ENCODE measurements around the gene KDM4B. TPM values are rescaled to one million over a fixed set of nuclear protein-coding genes. Genes with fewer than 3 reads are reported as not detected.

KDM4B gene
- total RNA-seq, 1 donor from 2014 or later: 21.2 TPM

GRCh38 chr19:5150902-5151741 lies 182.2 kb downstream of the KDM4B start:
- Histone ChIP-seq H3K36me3 (ENCODE audit: control insufficient read depth, insufficient read depth, low read length) (peaks cover 2% of the 10 kb centered on the region), H3K4me3 (ENCODE audit: low read depth, low read length) (no peak overlapping the region), H3K27me3 (ENCODE audit: control insufficient read depth, insufficient read depth, low read length) (peaks cover 4% of the 10 kb centered on the region)
- no peak for DNase-seq (ENCODE audit: low read depth)
- no peak for TF ChIP-seq CTCF (IDR thresholded peaks at IDR 0.05; ENCODE audit: insufficient read depth, low read length, poor library complexity, severe bottlenecking)

GRCh38 chr19:5152013-5152763 lies 183.3 kb downstream of the KDM4B start:
- TF ChIP-seq CTCF (IDR thresholded peaks at IDR 0.05; ENCODE audit: insufficient read depth, low read length, poor library complexity, severe bottlenecking): no peak
- no peaks in the 10 kb centered on the region for H3K36me3 ChIP-seq (ENCODE audit: control insufficient read depth, insufficient read depth, low read length)
- no peak for DNase-seq (ENCODE audit: low read depth)

GRCh38 chr19:5152767-5153532 lies 184.0 kb downstream of the KDM4B start:
- DNase-seq (ENCODE audit: low read depth): no peak
- Histone ChIP-seq H3K4me3 (ENCODE audit: low read depth, low read length) (no peak overlapping the region), H3K36me3 (ENCODE audit: control insufficient read depth, insufficient read depth, low read length) (no peaks in the 10 kb centered on the region), H3K27me3 (ENCODE audit: control insufficient read depth, insufficient read depth, low read length) (peaks cover 8% of the 10 kb centered on the region)
- TF ChIP-seq CTCF (IDR thresholded peaks at IDR 0.05; ENCODE audit: insufficient read depth, low read length, poor library complexity, severe bottlenecking): no peak

More at GRCh38 chr19:5152013-5152763, 183.3 kb downstream of the KDM4B start:
- peaks cover 8% of the 10 kb centered on the region for H3K27me3 ChIP-seq (ENCODE audit: control insufficient read depth, insufficient read depth, low read length)
- H3K4me3 ChIP-seq (ENCODE audit: low read depth, low read length): no peak overlapping the region

- no peak for DNase-seq (ENCODE audit: low read depth)
Measured at GRCh38 chr19:5153601-5154128, 184.8 kb downstream of the KDM4B start.

More at GRCh38 chr19:5153601-5154128, 184.8 kb downstream of the KDM4B start:
- TF ChIP-seq CTCF (IDR thresholded peaks at IDR 0.05; ENCODE audit: insufficient read depth, low read length, poor library complexity, severe bottlenecking): no peak
- Histone ChIP-seq H3K36me3 (ENCODE audit: control insufficient read depth, insufficient read depth, low read length) (no peaks in the 10 kb centered on the region), H3K27me3 (ENCODE audit: control insufficient read depth, insufficient read depth, low read length) (peaks cover 8% of the 10 kb centered on the region), H3K4me3 (ENCODE audit: low read depth, low read length) (no peak overlapping the region)

Measured in kidney epithelial cell (primary cell).